Measurements from ENCODE around the gene RHOU.
A peak's percentile ranks its signal among the peaks of the same experiment; 100 is the strongest.

Gene RHOU

DNA sequence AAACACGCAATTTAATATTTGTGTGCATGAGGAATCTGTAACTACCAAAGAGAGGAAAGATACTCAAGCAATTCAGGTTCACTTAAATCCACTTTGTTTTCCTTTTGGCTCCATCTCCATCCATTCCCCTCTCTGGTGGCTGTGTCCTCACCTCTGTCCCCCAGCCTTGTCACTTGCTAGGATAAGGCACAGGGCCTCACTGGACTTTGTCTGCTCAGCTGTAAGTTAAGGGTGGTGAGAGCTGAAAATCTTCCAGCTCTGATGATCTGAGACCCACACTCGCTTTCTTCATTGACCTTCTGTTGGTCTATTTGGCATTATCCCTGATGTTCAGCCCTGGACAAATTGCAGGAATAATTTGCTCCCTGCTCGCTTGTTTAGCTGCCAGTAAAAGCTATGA is 56.5 kb downstream of the RHOU start:
- no peak for DNase-seq

- peak; percentile 77 for DNase-seq
Observed at GRCh38 chr1:228792601-228793000, 57.3 kb downstream of the RHOU start.

DNA sequence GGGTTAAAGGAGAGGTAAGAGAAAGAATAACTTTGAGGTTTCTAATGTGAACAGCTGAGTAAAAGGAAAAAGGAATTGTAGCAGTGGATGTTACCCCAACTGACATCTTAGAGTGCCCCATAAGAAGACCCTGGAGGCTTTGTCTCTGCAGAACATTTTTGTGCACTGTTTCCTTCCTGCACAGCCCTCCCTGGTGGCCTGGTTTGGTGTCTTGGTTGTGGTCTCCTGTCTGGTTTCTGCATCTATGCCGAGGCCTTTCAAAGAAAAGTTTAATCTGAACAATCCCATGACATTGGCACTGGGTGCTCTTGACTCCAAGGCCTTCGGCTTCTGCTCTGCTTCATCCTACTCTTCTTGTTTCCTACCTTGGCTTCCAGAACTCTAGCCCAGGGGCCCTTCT is 57.8 kb downstream of the RHOU start:
- no peak for DNase-seq

GRCh38 chr1:228794173-228794572 is 58.9 kb downstream of the RHOU start:
- DNase-seq = no peak

DNA sequence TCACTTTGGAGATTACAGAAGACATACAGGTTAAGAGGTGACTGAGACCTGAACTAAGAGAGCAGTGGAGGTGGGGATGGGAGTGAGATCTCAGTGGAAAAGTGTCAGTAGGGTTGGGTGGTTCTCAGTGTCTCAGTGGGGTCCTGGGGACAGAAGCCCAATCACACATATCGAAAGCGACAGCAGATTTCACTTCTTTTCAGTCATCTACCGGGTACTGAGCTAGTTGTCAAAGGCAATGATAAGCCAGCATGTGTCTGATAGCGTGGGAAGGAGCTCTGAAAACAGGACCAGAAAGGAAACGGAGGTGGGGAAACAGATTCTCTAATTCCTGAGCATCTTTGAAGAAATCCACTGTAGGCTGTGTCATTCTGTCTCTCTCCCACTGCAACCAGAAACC is 59.5 kb downstream of the RHOU start:
- DNase-seq = no peak

DNA sequence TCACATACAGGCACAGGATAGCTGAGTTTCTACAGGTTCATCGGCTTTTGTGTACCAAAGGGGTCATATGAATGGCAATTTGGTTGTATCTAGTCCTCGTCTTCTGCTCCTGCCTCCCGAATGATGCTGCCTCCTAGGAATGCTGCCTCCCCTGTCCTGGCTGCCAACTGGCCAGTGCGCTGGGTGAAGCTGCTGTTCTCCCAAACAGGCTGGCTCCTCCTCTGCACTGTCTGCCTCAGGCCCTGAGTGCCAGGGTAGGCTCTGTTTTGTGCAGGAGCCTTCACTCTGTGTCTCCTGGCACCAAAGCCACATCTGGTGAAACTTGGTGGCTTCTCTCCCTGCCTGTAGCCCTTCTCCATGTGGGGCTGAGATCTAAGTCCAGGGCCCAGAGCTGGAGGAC is 60.3 kb downstream of the RHOU start:
- DNase-seq = no peak

Measured in NCI-H187 treated with DMSO at 0.1 percent for 48 hours (cell line).